SK-N-SH treated with all-trans-retinoic acid at 6 μM for 48 hours (cell line): ENCODE data around the gene HK3.

ENCODE experiments used
- ATAC-seq: fragments of 200-7000 bp; cut with Tn5 transposase; 3 replicates; pipeline ENCODE4 v1.9.1; 2020; ENCODE audit warnings: mild to moderate bottlenecking, moderate library complexity
- BACH2 ChIP-seq: fragments of 250-450 bp; sonication (Bioruptor Pico); IDR thresholded peaks from 2 replicates; pipeline ENCODE4 v1.9.0; 2021; ENCODE audit warnings: mild to moderate bottlenecking, borderline replicate concordance
- CSDC2 ChIP-seq: fragments of 250-450 bp; sonication (Bioruptor Pico); IDR thresholded peaks from 2 replicates; pipeline ENCODE4 v1.5.0; 2020; ENCODE audit warnings: mild to moderate bottlenecking, moderate library complexity
- ESRRG ChIP-seq: fragments of 250-450 bp; sonication (Bioruptor Pico); IDR thresholded peaks from 2 replicates; pipeline ENCODE4 v1.6.1; 2021; ENCODE audit warnings: mild to moderate bottlenecking
- GLIS3 ChIP-seq: fragments of 250-450 bp; sonication (Bioruptor Pico); IDR thresholded peaks from 2 replicates; pipeline ENCODE4 v1.5.0; 2020; ENCODE audit warnings: mild to moderate bottlenecking, moderate library complexity
- ISL1 ChIP-seq: fragments of 250-450 bp; sonication (Bioruptor Pico); IDR thresholded peaks from 2 replicates; pipeline ENCODE4 v2.1.2; 2022; ENCODE audit warnings: mild to moderate bottlenecking, moderate library complexity
- OSR1 ChIP-seq: fragments of 250-450 bp; sonication (Bioruptor Pico); IDR thresholded peaks from 2 replicates; pipeline ENCODE4 v1.8.0; 2022; ENCODE audit warnings: moderate library complexity, mild to moderate bottlenecking, inconsistent platforms
- PPARA ChIP-seq: fragments of 250-450 bp; sonication (Bioruptor Pico); IDR thresholded peaks from 2 replicates; pipeline ENCODE4 v1.5.0; 2020; ENCODE audit warnings: mild to moderate bottlenecking, borderline replicate concordance
- RARB ChIP-seq: fragments of 250-450 bp; sonication (Bioruptor Pico); IDR thresholded peaks from 2 replicates; pipeline ENCODE4 v1.8.0; 2021; ENCODE audit warnings: mild to moderate bottlenecking, moderate library complexity
- SNAI2 ChIP-seq: fragments of 250-450 bp; sonication (Bioruptor Pico); IDR thresholded peaks from 2 replicates; pipeline ENCODE4 v1.5.0; 2020; ENCODE audit warnings: mild to moderate bottlenecking, moderate library complexity
- TCF4 ChIP-seq: fragments of 250-450 bp; sonication (Bioruptor Pico); IDR thresholded peaks from 2 replicates; pipeline ENCODE4 v1.8.0; 2021; ENCODE audit warnings: mild to moderate bottlenecking, moderate library complexity, borderline replicate concordance
- TOX ChIP-seq: fragments of 250-450 bp; sonication (Bioruptor Pico); IDR thresholded peaks from 2 replicates; pipeline ENCODE4 v1.8.0; 2021; ENCODE audit warnings: mild to moderate bottlenecking, moderate library complexity, borderline replicate concordance
- TSHZ2 ChIP-seq: fragments of 250-450 bp; sonication (Bioruptor Pico); IDR thresholded peaks from 2 replicates; pipeline ENCODE4 v1.5.0; 2020; ENCODE audit warnings: mild to moderate bottlenecking, moderate library complexity
- ZC3H10 ChIP-seq: fragments of 250-450 bp; sonication (Bioruptor Pico); IDR thresholded peaks from 2 replicates; pipeline ENCODE4 v1.5.1; 2021; ENCODE audit warnings: mild to moderate bottlenecking, moderate library complexity
- ZFP3 ChIP-seq: fragments of 250-450 bp; sonication (Bioruptor Pico); IDR thresholded peaks from 2 replicates; pipeline ENCODE4 v1.5.0; 2020; ENCODE audit warnings: mild to moderate bottlenecking, moderate library complexity
- ZFP30 ChIP-seq: fragments of 450-650 bp; formaldehyde crosslinking; IDR thresholded peaks from 2 replicates; pipeline ENCODE4 v1.5.0; 2022; ENCODE audit warnings: mild to moderate bottlenecking, moderate library complexity
- ZNF70 ChIP-seq: fragments of 450-650 bp; formaldehyde crosslinking; IDR thresholded peaks from 2 replicates; pipeline ENCODE4 v1.5.0; 2020; ENCODE audit warnings: mild to moderate bottlenecking, moderate library complexity
- ZNF8 ChIP-seq: fragments of 450-650 bp; formaldehyde crosslinking; IDR thresholded peaks from 2 replicates; pipeline ENCODE4 v1.5.0; 2020; ENCODE audit warnings: mild to moderate bottlenecking, moderate library complexity
- TF ChIP-seq, protein P1 (sequence below): fragments of 250-450 bp; sonication (Bioruptor Pico); IDR thresholded peaks from 2 replicates; pipeline ENCODE4 v1.5.1; 2021; ENCODE audit warnings: mild to moderate bottlenecking, moderate library complexity
- TF ChIP-seq, protein P2 (sequence below): fragments of 250-450 bp; sonication (Bioruptor Pico); IDR thresholded peaks from 2 replicates; pipeline ENCODE4 v1.8.0; 2020; ENCODE audit warnings: mild to moderate bottlenecking, moderate library complexity, borderline replicate concordance
- TF ChIP-seq, protein P3 (sequence below): fragments of 250-450 bp; sonication (Bioruptor Pico); IDR thresholded peaks from 2 replicates; pipeline ENCODE4 v1.5.1; 2020; ENCODE audit warnings: low read depth, mild to moderate bottlenecking, moderate library complexity
- TF ChIP-seq, protein P4 (sequence below): fragments of 250-450 bp; sonication (Bioruptor Pico); IDR thresholded peaks from 2 replicates; pipeline ENCODE4 v1.8.0; 2021; ENCODE audit warnings: low read depth, mild to moderate bottlenecking, moderate library complexity, borderline replicate concordance

Gene HK3

DNA sequence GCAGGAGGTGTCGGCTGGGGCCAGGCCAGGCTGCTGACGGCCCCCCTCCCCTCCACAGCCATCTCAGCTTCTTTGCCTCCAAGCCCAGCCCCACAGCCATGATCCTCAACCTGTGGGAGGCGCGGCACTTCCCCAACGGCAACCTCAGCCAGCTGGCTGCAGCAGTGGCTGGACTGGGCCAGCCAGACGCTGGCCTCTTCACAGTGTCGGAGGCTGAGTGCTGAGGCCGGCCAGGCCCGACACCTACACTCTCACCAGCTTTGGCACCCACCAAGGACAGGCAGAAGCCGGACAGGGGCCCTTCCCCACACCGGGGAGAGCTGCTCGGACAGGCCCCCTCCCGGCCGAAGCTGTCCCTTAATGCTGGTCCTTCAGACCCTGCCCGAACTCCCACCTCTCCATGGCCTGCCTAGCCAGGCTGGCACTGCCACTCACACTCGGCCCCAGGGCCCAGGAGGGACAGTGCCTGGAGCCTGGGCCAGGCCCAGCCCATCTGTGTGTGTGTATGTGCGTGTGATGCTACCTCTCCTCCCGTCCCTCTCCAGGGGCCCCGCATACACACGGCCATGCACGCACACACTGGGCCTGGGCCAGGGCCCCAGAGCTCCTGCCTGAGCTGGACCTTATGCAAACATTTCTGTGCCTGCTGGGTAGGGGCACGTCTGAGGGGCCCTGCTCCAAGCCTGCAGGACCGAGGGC lies 19.3 kb downstream of the HK3 start (continued):
- TF ChIP-seq TOX (no peak), PPARA (CRISPR knock-in tag) (no peak), ZFP30 (CRISPR knock-in tag) (no peak), ESRRG (CRISPR knock-in tag) (no peak), RARB (CRISPR knock-in tag) (no peak), BACH2 (CRISPR knock-in tag) (no peak)

DNA sequence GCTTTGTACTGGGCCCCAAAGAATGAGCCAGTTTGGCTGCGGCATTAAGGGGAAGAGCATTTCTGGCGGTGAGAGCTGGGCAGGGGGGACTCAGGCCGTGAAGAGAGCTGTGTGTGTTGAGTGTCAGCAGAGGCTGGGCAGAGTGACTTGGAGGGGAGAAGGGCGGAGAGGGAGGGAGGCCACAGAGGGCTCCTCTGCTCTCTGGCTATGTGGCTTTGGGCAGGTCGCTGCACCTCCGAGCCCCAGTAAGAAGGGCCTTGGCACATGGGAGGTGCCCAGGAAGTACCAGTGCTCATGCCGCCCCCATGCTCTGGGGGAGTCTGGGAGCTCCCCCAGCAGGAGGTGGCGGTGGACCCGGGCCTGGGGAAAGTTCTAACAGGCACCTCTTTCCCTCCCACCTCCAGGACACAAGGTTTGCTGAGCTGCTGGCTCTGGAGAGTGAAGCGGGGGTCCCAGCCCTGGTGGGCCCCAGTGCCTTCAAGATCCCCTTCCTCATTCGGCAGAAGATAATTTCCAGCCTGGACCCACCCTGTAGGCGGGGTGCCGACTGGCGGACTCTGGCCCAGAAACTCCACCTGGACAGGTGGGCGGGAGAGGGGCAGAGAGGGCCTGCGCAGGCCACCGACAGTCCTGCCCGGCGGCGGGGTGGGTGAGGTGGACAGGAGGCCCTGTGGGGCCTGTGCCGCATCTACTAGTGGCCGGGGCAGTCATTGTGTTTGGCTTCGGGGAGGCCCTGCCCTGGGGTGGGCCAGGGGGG lies 20.1 kb downstream of the HK3 start:
- no peak for TF ChIP-seq PPARA (CRISPR knock-in tag)
- TF ChIP-seq RARB (CRISPR knock-in tag) = no peak
- no peak for TF ChIP-seq ZNF70
- no peak for TF ChIP-seq TCF4
- no peak for TF ChIP-seq CSDC2
- TF ChIP-seq, protein P1, sequence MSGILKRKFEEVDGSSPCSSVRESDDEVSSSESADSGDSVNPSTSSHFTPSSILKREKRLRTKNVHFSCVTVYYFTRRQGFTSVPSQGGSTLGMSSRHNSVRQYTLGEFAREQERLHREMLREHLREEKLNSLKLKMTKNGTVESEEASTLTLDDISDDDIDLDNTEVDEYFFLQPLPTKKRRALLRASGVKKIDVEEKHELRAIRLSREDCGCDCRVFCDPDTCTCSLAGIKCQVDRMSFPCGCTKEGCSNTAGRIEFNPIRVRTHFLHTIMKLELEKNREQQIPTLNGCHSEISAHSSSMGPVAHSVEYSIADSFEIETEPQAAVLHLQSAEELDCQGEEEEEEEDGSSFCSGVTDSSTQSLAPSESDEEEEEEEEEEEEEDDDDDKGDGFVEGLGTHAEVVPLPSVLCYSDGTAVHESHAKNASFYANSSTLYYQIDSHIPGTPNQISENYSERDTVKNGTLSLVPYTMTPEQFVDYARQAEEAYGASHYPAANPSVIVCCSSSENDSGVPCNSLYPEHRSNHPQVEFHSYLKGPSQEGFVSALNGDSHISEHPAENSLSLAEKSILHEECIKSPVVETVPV (CRISPR knock-in tag) = no peak
- no peak for TF ChIP-seq GLIS3 (CRISPR knock-in tag)
- TF ChIP-seq ZC3H10 (CRISPR knock-in tag) = no peak
- TF ChIP-seq SNAI2 = no peak
- TF ChIP-seq ZFP3 = no peak
- TF ChIP-seq, protein P2, sequence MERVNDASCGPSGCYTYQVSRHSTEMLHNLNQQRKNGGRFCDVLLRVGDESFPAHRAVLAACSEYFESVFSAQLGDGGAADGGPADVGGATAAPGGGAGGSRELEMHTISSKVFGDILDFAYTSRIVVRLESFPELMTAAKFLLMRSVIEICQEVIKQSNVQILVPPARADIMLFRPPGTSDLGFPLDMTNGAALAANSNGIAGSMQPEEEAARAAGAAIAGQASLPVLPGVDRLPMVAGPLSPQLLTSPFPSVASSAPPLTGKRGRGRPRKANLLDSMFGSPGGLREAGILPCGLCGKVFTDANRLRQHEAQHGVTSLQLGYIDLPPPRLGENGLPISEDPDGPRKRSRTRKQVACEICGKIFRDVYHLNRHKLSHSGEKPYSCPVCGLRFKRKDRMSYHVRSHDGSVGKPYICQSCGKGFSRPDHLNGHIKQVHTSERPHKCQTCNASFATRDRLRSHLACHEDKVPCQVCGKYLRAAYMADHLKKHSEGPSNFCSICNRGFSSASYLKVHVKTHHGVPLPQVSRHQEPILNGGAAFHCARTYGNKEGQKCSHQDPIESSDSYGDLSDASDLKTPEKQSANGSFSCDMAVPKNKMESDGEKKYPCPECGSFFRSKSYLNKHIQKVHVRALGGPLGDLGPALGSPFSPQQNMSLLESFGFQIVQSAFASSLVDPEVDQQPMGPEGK (CRISPR knock-in tag) = no peak
- TF ChIP-seq, protein P3, sequence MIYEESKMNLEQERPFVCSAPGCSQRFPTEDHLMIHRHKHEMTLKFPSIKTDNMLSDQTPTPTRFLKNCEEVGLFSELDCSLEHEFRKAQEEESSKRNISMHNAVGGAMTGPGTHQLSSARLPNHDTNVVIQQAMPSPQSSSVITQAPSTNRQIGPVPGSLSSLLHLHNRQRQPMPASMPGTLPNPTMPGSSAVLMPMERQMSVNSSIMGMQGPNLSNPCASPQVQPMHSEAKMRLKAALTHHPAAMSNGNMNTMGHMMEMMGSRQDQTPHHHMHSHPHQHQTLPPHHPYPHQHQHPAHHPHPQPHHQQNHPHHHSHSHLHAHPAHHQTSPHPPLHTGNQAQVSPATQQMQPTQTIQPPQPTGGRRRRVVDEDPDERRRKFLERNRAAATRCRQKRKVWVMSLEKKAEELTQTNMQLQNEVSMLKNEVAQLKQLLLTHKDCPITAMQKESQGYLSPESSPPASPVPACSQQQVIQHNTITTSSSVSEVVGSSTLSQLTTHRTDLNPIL (CRISPR knock-in tag) = no peak
- ATAC-seq = no peak

DNA sequence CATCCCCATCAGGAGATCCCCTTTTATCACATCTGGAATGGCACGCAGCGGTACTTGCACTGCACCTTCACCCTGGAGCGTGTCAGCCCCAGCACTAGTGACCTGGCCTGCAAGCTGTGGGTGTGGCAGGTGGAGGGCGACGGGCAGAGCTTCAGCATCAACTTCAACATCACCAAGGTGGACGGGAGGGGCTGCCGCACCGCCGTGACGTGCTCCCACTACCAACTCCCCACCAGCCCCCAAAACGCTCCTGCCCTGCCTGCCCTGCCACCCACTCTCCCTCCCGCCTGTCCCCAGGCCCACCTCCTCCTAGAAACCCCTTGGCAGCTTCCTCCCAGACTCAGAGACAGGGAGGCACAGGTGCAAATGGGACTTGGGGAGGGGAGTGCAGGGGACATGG lies 20.7 kb downstream of the HK3 start:
- no peak for TF ChIP-seq BACH2 (CRISPR knock-in tag)
- no peak for TF ChIP-seq ISL1 (CRISPR knock-in tag)
- ATAC-seq = no peak

DNA sequence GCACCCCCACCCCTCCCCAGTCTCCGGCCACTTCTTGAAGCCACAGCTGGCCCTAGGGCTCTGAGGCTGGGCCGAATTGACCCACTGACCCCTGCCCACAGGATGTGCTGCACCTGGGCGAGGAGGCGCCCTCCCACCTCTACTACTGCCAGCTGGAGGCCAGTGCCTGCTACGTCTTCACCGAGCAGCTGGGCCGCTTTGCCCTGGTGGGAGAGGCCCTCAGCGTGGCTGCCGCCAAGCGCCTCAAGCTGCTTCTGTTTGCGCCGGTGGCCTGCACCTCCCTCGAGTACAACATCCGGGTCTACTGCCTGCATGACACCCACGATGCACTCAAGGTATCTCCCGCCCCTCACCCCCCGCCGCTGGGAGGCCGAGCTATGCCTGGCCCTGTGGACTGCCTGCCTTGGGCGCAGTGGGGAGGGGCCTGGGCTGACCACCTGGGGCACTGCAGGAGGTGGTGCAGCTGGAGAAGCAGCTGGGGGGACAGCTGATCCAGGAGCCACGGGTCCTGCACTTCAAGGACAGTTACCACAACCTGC lies 21.3 kb downstream of the HK3 start:
- TF ChIP-seq RARB (CRISPR knock-in tag) (no peak), CSDC2 (no peak), ZFP30 (CRISPR knock-in tag) (no peak)
- TF ChIP-seq, all 23 proteins: peak for 0
- ATAC-seq = no peak

DNA sequence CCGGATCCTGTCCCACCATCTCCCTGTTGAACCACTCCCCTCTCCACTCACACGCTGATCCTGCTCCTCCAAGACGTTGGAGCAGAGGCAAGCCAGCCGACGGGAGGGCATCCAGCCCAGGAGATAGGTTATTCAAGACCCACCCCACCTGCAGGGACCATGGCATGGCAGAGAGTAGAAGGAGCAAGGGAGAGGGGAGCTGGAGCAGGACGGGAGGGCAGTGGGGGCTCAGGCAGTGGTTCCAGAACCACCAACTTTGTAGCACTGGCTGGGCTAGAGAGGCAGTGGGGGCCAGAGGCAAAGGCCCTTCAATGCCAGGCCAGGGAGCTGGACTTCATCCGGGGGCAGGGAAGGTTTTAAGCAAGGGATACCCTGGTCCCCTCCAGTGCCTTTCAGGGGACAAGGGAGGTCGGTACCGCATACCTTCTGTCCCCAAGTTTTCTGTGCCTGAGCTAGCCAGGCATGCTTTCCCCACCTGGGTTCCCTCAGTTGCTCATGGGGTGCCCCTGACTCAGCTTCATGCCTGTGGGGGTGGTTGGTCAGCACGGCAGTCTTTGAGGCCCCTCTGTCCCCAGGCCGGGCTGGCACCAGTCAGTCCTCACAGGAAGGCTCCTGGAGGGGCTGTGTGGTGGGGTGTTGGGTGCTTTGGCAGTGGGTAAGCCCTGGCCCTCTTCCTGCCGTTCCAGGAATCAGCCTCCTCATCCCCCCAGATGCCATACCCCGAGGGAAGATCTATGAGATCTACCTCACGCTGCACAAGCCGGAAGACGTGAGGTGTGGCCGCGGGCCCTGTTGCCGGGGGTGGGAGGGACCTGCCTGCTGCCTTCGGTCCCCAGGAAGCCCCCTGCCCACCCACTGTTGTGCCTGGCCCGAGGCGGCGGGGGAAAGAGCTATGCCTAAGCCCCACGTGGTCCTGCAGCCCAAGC lies 22.4 kb downstream of the HK3 start:
- no peak for TF ChIP-seq TSHZ2 (CRISPR knock-in tag)
- no peak for TF ChIP-seq BACH2 (CRISPR knock-in tag)
- TF ChIP-seq, protein P4, sequence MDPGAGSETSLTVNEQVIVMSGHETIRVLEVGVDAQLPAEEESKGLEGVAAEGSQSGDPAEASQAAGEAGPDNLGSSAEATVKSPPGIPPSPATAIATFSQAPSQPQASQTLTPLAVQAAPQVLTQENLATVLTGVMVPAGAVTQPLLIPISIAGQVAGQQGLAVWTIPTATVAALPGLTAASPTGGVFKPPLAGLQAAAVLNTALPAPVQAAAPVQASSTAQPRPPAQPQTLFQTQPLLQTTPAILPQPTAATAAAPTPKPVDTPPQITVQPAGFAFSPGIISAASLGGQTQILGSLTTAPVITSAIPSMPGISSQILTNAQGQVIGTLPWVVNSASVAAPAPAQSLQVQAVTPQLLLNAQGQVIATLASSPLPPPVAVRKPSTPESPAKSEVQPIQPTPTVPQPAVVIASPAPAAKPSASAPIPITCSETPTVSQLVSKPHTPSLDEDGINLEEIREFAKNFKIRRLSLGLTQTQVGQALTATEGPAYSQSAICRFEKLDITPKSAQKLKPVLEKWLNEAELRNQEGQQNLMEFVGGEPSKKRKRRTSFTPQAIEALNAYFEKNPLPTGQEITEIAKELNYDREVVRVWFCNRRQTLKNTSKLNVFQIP (CRISPR knock-in tag) = no peak
- TF ChIP-seq OSR1 = no peak
- TF ChIP-seq PPARA (CRISPR knock-in tag) = no peak
- TF ChIP-seq TCF4 = no peak
- TF ChIP-seq GLIS3 (CRISPR knock-in tag) = no peak
- TF ChIP-seq ZFP30 (CRISPR knock-in tag) = no peak
- no peak for TF ChIP-seq ZNF8 (CRISPR knock-in tag)
- TF ChIP-seq ZNF70 = no peak
- no peak for TF ChIP-seq ESRRG (CRISPR knock-in tag)
- TF ChIP-seq ZFP3 = no peak
- no peak for ATAC-seq
